K562 (cell line): ENCODE results near the gene SRF. TPM values are rescaled to one million over a fixed set of nuclear protein-coding genes. Genes with fewer than 3 reads are reported as not detected.
A peak's percentile ranks its signal among the peaks of the same experiment; 100 is the strongest.

Experiments
- BRCA1 ChIP-seq, 2 experiments: fragments of 450-650 bp in 1 of 2; sonication (generic) in 1 of 2; formaldehyde crosslinking in 1 of 2; IDR thresholded peaks; 2 replicates each; pipeline versions ENCODE4 v1.5.0 to v1.6.1; 2017 to 2020; ENCODE audit warnings: mild to moderate bottlenecking in 1 of 2, missing genetic modification reagents in 1 of 2
- CC2D1A ChIP-seq: fragments of 450-650 bp; IDR thresholded peaks from 2 replicates; pipeline ENCODE4 v1.6.1; 2017; ENCODE audit warnings: mild to moderate bottlenecking
- CUX1 ChIP-seq: fragments of 200-800 bp; sonication (Bioruptor generic); IDR thresholded peaks from 2 replicates; pipeline ENCODE4 v1.6.1; 2016; ENCODE audit warnings: missing genetic modification characterization, missing compliant biosample characterization
- DPF2 ChIP-seq: fragments of 450-650 bp; IDR thresholded peaks from 2 replicates; pipeline ENCODE4 v1.6.1; 2016
- E4F1 ChIP-seq: fragments of 250-450 bp; sonication (Bioruptor Pico); IDR thresholded peaks from 2 replicates; pipeline ENCODE4 v1.5.0; 2021; ENCODE audit warnings: mild to moderate bottlenecking, borderline replicate concordance
- ELF4 ChIP-seq: fragments of 450-650 bp; formaldehyde crosslinking; IDR thresholded peaks from 2 replicates; pipeline ENCODE4 v1.4.0; 2022; ENCODE audit warnings: missing genetic modification characterization
- LARP7 ChIP-seq: fragments of 450-650 bp; IDR thresholded peaks from 2 replicates; pipeline ENCODE4 v1.6.1; 2016
- LEF1 ChIP-seq: fragments of 450-650 bp; IDR thresholded peaks from 2 replicates; pipeline ENCODE4 v1.6.1; 2016; ENCODE audit warnings: mild to moderate bottlenecking
- MTA1 ChIP-seq: fragments of 450-650 bp; IDR thresholded peaks from 2 replicates; pipeline ENCODE4 v1.6.1; 2017; ENCODE audit warnings: borderline replicate concordance
- POU5F1 ChIP-seq: fragments of 150-350 bp; IDR thresholded peaks from 2 replicates; pipeline ENCODE4 v1.6.1; 2014; ENCODE audit warnings: borderline replicate concordance, low read length, low read depth, mild to moderate bottlenecking; ENCODE audit not compliant: partially characterized antibody
- RNF219 ChIP-seq: fragments of 250-450 bp; sonication (Bioruptor Pico); IDR thresholded peaks from 2 replicates; pipeline ENCODE4 v1.5.0; 2022; ENCODE audit warnings: mild to moderate bottlenecking
- SMARCE1 ChIP-seq: fragments of 450-650 bp; IDR thresholded peaks from 2 replicates; pipeline ENCODE4 v1.7.1; 2016; ENCODE audit warnings: mild to moderate bottlenecking
- TAF7 ChIP-seq: fragments of 450-650 bp; IDR thresholded peaks from 2 replicates; pipeline ENCODE4 v1.6.1; 2016; ENCODE audit warnings: missing genetic modification characterization, missing compliant biosample characterization
- ZBTB34 ChIP-seq: fragments of 250-450 bp; sonication (Bioruptor Pico); IDR thresholded peaks from 2 replicates; pipeline ENCODE4 v1.8.0; 2021; ENCODE audit warnings: mild to moderate bottlenecking, moderate library complexity
- ZNF133 ChIP-seq: fragments of 250-450 bp; sonication (Bioruptor Pico); IDR thresholded peaks from 2 replicates; pipeline ENCODE4 v1.4.0; 2020; ENCODE audit warnings: mild to moderate bottlenecking
- ZNF253 ChIP-seq: fragments of 250-450 bp; sonication (Bioruptor Pico); conservative IDR thresholded peaks from 2 replicates; pipeline ENCODE4 v1.6.1; 2021; ENCODE audit warnings: mild to moderate bottlenecking
- ZNF316 ChIP-seq: fragments of 450-650 bp; IDR thresholded peaks from 2 replicates; pipeline ENCODE4 v1.6.1; 2016
- polyA plus RNA-seq, 8 experiments: library from polyadenylated mRNA; depleted of rRNA in 4 of 8; stranded (reverse) in 5 of 8; unstranded in 3 of 8; fragments of >200 nt; fragmentation: Nextera tagmentation in 2 of 8; fragmentation: Illumina TruSeq in 1 of 8; extraction: Ambion mirVana in 2 of 8; extraction: Trizol in 1 of 8; gene quantifications; 2 replicates each; pipeline versions ENCODE4 v1.2.1 to v1.2.3, GENCODE V29; 2011 to 2014; ENCODE audit warnings: inconsistent platforms in 1 of 8, missing spikeins in 1 of 8
- total RNA-seq, 7 experiments: library from RNA; depleted of rRNA in 6 of 7; stranded (reverse); fragments of >200 nt in 6 of 7; fragmentation: Illumina TruSeq in 2 of 7; extraction: Trizol in 2 of 7; gene quantifications; 2 replicates each; pipeline versions ENCODE4 v1.2.1 to v1.2.3, GENCODE V29; 2011 to 2021; ENCODE audit warnings: low replicate concordance in 1 of 7

The SRF gene
- total and polyA plus RNA-seq, 9 of the 15 experiments (the other 6 are each of a cell fraction or from before 2014, with no cell fraction given) = 2.5 to 37.0 (median 24.6) TPM

- TF ChIP-seq RNF219 (CRISPR knock-in tag) (no peak), MTA1 (no peak), DPF2 (peak; percentile 59; the same call in 1 of the 2 replicates), ELF4 (no peak), E4F1 (CRISPR knock-in tag) (no peak), ZNF133 (no peak), TAF7 (tag) (no peak), CUX1 (CRISPR knock-in tag) (no peak), CC2D1A (no peak), ZNF253 (CRISPR knock-in tag) (no peak), LARP7 (no peak), ZBTB34 (CRISPR knock-in tag) (no peak), SMARCE1 (0 out of 2 replicates have a peak, but pooled peaks have one; percentile 37), ZNF316 (peak; percentile 30), POU5F1 (no peak), LEF1 (no peak), BRCA1 (IDR thresholded peaks at IDR 0.05) (no peak), BRCA1 (CRISPR knock-in tag; IDR thresholded peaks at IDR 0.05) (no peak)
Observed at GRCh38 chr6:43189776-43190304, 18.8 kb downstream of the SRF start (continued).
